ENCODE measurements around the gene ATAD3C.
A peak's percentile ranks its signal among the peaks of the same experiment; 100 is the strongest.
"Not testable (repeated sequence)": the region's sequence is repeated elsewhere in the genome, so short reads cannot be mapped to it uniquely, and the experiment has no call there.

Gene ATAD3C

DNA sequence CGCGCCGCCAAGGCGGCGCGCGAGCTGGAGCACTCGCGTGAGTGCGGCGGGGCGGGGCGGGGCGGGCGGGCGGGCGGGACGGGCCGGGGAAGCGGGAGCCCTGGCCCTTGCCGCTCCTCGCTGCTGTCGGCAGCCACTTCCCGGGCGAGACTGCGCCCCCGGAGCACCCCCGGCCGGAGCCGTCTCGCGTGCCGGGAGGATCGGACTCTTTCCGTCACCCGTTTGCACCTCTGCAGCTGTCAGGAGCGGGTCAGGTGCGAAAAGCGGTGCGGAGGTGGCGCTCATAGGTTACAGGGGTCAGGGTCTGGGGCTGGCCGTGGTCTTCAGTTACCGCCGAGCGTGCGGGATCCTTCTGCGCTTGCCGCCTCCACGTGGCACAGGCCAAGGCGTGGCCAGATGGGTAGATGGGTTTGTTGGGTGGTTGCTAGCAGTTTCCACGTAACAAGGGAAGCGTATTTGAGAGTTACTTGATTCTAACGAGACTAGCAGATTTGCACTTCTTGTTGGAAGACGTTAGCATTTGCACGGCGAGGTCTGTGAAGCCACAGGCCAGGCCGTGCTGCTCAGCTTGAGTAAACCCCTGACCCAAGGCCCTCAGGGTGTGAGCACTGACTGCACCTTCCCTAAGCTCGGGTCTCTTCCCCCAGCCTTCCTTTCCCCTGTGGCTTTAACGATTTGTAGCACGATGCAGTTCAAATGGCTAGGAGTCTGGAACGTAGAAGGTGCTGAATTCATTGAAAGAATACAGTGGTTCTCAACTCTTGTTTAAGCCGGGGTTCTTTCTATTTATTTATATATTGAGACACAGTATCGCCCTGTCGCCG lies 22.8 kb downstream of the ATAD3C start:
- not testable (repeated sequence) for DNase-seq (ENCODE audit: low read depth)

DNA sequence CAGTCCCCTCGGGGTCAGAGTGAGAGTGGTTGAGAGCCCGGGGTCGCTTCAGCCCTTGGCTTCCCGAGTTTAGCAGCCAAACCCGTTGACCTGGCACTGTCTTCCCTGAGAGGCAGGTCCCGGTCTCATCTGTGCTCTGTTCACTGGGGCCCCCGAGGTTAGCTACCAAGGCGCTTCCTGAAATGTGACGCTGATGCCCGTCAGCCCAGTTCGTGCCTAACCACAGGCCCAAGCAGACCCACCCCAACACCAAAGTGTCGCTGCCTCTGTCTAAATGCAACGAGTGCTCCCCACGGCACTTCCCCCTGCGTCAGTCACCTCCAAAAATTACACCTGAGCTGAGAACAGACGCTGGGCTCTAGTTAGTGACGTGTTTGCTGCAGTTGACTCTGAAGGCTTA lies 26.5 kb downstream of the ATAD3C start:
- DNase-seq (ENCODE audit: low read depth): not testable (repeated sequence)

DNA sequence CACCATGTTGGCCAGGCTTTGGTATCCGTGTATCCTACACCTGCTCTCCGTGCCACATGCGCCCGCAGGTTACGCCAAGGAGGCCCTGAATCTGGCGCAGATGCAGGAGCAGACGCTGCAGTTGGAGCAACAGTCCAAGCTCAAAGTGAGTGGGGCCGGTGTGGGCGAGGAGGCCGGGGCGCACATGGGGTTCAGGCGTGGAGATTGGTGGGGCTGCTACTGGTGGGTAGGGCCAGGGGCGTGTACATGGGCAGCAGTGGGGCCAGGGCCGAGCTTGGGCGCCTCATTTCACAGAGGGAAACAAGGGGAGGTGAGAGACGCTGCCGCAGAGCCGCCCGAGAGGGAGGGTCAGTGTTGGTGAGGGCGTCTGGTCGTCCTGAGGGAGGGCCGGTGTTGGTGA lies 27.7 kb downstream of the ATAD3C start:
- no peak for DNase-seq (ENCODE audit: low read depth)

GRCh38 chr1:1479547-1480487 lies 30.3 kb downstream of the ATAD3C start:
- no peak for DNase-seq (ENCODE audit: low read depth)

GRCh38 chr1:1480488-1480867 lies 31.0 kb downstream of the ATAD3C start:
- DNase-seq (ENCODE audit: low read depth): not testable (repeated sequence)

- DNase-seq (ENCODE audit: low read depth): not testable (repeated sequence)
These were observed 32.3 kb downstream of the ATAD3C start for GRCh38 chr1:1481811-1482210.

DNA sequence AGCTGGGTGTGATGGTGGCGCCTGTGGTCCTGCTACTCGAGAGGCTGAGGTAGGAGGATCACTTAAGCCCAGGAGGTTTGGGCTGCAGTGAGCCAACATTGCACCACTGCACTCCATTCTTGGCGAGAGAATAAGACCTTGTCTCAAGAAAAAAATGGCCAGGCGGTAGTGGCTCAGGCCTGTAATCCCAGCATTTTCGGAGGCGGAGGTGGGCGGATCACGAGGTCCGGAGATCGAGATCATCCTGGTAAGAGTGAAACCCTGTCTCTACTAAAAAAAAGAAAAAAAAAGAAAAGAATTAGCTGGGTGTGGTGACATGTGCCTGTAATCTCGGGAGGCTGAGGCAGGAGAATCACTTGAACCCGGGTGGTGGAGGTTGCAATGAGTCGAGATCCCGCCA lies 33.4 kb downstream of the ATAD3C start:
- DNase-seq (ENCODE audit: low read depth): no peak

GRCh38 chr1:1483714-1484113 lies 34.2 kb downstream of the ATAD3C start:
- DNase-seq (ENCODE audit: low read depth): no peak

- DNase-seq (ENCODE audit: low read depth): not testable (repeated sequence)
These were observed 35.7 kb downstream of the ATAD3C start for GRCh38 chr1:1484976-1485750.

GRCh38 chr1:1485755-1486317 lies 36.3 kb downstream of the ATAD3C start:
- not testable (repeated sequence) for DNase-seq (ENCODE audit: low read depth)

GRCh38 chr1:1487701-1488100 lies 38.2 kb downstream of the ATAD3C start:
- no peak for DNase-seq (ENCODE audit: low read depth)

- no peak for DNase-seq (ENCODE audit: low read depth)
These were observed 39.7 kb downstream of the ATAD3C start for GRCh38 chr1:1489231-1489630.

DNA sequence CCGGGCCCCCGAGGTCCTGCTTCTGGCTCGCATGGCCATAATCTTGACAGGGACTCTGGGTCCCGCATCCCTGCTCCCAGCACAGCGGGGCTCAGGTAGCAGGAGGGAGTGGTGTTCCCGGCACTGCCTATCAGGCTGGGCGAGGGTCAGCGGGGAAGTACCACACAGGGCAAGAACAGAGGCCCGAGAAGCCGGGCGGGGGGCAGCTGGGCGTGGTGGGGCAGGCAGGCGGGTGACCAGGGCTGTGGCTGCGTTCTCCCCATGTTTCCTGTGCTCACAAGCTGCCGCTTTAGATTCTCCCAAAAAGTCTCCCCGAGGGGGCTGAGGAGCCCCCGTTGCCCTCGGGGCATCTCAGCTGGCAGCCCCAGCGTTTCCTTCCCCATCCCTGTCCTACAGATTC lies 40.4 kb downstream of the ATAD3C start:
- no peak for DNase-seq (ENCODE audit: low read depth)

GRCh38 chr1:1490633-1491230 lies 41.2 kb downstream of the ATAD3C start:
- DNase-seq (ENCODE audit: low read depth): no peak

GRCh38 chr1:1491601-1492000 lies 42.1 kb downstream of the ATAD3C start:
- DNase-seq (ENCODE audit: low read depth): no peak

GRCh38 chr1:1494311-1494710 lies 44.8 kb downstream of the ATAD3C start:
- not testable (repeated sequence) for DNase-seq (ENCODE audit: low read depth)

GRCh38 chr1:1495461-1495975 lies 46.0 kb downstream of the ATAD3C start:
- not testable (repeated sequence) for DNase-seq (ENCODE audit: low read depth)

GRCh38 chr1:1504777-1505365 lies 55.4 kb downstream of the ATAD3C start:
- DNase-seq (ENCODE audit: low read depth): peak; percentile 43

- DNase-seq (ENCODE audit: low read depth): not testable (repeated sequence)
These were observed 55.9 kb downstream of the ATAD3C start for GRCh38 chr1:1505366-1505798.

- DNase-seq (ENCODE audit: low read depth): not testable (repeated sequence)
These were observed 56.3 kb downstream of the ATAD3C start for GRCh38 chr1:1505801-1506200.

- DNase-seq (ENCODE audit: low read depth): no peak
These were observed 57.8 kb downstream of the ATAD3C start for GRCh38 chr1:1507305-1507704.
